GM18526 (cell line): ENCODE measurements around the gene CCDC40.

Experiments used
- POLR2A ChIP-seq: IDR thresholded peaks from 3 replicates; pipeline ENCODE4 v1.6.1; 2011; ENCODE audit not compliant: insufficient read length; ENCODE audit errors: extremely low read depth

Gene CCDC40

GRCh38 chr17:80107231-80108021 is 71.0 kb downstream of the CCDC40 start:
- TF ChIP-seq POLR2A = no peak

GRCh38 chr17:80108036-80108971 is 71.9 kb downstream of the CCDC40 start:
- TF ChIP-seq POLR2A = no peak

- no peak for TF ChIP-seq POLR2A
These were observed 72.7 kb downstream of the CCDC40 start for GRCh38 chr17:80109066-80109660.

DNA sequence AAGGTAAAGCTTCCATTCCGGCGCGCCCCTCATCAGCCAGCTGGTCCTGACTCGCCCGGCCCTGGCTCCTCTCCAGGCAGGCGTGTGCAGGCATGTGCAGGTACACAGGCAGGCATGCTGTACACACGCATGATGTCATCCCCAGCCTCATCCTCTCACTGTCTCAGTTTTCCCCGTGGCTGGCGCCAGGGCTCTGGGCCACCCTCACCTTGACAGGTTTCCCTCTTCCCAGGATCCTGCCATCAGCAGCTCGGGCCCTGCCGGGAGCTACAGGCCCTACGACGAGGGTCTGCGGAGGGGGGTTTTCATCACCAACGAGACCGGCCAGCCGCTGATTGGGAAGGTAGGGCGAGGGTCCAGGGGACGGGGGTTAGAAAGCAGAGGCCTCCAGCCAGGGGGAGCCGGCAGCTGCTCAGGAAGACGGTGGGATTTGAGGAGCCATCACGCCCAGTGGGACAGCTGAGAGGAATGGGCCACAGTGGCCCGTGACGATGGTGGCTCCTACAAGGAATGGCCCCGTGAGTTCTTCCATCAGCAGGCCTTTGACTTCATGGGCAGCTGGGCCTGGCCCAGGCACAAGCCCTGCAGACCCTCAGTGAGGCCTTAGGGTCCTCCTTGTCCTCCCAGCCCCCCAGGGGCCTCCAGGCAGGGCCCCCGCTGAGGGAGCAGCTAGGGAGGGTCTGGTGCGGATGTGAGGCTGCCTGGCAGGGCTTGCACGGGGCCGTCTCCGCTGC is 73.4 kb downstream of the CCDC40 start:
- TF ChIP-seq POLR2A = no peak

GRCh38 chr17:80110447-80110812 is 74.0 kb downstream of the CCDC40 start:
- TF ChIP-seq POLR2A = no peak

GRCh38 chr17:80110927-80111701 is 74.7 kb downstream of the CCDC40 start:
- TF ChIP-seq POLR2A = no peak

- no peak for TF ChIP-seq POLR2A
These were observed 75.4 kb downstream of the CCDC40 start for GRCh38 chr17:80111702-80112470.

DNA sequence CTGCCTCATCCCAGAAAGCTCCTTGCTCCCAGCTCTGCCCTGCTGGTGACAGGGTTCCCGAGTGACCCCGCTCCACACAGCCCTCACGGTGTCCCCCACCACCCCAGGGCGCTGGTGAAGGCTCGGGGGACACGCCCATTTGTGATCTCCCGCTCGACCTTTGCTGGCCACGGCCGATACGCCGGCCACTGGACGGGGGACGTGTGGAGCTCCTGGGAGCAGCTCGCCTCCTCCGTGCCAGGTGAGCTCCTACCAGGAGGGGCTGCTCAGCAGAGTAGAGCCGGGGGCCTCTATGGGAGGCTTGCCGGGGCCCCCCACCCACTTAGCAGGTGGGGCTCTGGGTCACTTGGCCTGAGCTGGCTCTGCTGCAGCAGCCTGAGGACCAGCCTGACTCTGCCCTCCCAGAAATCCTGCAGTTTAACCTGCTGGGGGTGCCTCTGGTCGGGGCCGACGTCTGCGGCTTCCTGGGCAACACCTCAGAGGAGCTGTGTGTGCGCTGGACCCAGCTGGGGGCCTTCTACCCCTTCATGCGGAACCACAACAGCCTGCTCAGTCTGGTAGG is 76.1 kb downstream of the CCDC40 start:
- TF ChIP-seq POLR2A = no peak

DNA sequence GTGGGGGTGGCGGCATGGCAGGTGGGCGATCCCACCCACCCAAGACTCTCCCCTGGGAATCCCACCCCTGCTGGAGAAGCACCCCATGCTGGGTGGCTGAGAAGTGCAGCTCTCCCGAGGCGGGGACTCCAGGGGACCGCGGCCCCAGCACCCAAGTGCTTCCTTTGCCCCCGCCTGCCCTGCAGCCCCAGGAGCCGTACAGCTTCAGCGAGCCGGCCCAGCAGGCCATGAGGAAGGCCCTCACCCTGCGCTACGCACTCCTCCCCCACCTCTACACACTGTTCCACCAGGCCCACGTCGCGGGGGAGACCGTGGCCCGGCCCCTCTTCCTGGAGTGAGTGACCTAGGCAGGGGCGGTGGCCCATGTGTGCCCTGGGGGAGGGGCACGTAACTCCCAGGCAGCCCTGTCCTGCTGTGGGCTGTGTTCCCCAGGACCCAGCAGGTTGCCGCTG is 76.6 kb downstream of the CCDC40 start:
- TF ChIP-seq POLR2A = no peak

DNA sequence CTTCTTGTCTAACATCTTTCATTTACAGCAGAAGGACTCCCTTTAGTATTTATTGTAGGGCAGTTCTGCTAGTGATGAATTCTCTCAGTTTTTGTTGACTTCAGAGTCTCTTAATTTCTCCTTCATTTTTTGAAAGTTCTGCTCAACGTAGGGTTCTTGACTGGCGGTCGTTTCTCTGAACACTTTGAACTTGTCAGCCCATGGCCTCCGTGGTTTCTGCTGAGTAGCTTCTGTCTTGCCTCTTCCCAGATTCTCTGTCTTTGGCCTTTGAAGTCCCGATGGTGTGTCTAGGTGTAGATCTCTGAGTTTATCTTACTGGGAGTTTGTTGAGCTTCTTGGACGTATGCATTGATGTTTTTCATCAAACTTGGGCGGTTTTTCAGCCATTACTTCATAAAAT is 78.3 kb downstream of the CCDC40 start:
- TF ChIP-seq POLR2A = no peak

GRCh38 chr17:80115159-80115558 is 78.7 kb downstream of the CCDC40 start:
- no peak for TF ChIP-seq POLR2A

DNA sequence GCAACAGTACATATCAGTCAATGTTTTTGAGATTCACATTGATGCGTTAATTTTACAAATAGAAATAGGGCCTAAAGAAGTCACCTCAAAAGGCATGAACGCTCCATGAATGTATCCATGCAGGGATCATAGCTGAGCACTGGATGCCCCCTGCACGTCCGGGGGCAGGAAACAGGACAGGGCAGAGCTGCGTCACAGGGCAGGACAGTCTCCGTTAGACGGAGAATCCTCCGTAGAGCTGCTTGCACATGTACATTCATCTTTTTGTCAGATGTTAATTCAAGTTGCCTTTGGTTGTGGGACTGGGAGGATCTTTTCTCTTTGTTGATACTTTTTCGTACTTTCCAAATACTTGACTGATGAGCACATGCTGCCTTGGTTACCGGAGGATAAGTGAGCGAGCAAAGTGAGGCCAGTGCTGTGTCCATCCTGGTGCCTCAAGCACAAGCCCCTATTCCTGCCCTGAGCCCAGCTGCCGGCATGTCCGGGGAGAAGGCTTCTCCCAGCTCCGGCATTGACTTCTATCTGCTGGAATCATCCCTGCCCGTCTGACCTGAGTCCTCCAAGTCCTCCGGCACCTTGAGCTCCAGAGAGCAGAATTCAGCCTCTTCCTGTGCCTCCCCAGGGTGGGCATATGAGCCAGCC is 80.0 kb downstream of the CCDC40 start:
- no peak for TF ChIP-seq POLR2A

DNA sequence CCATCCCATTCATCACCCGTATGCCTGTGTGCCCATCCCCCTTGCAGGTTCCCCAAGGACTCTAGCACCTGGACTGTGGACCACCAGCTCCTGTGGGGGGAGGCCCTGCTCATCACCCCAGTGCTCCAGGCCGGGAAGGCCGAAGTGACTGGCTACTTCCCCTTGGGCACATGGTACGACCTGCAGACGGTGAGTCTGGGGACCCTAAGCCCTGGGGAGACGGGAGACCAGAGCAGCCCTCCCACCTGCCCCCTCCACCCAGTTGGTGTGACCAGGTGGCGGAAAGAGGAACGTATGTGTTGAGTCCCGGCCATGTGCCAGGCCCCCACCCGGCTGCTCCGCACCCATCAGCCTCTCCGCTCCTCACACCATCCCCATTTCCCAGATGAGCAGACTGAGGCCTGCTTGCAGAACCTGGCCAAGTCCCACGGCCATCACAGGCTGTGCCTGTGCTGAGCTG is 80.5 kb downstream of the CCDC40 start:
- no peak for TF ChIP-seq POLR2A
